Ureter (tissue), 1 donor: Measurements from ENCODE around the gene GANAB. TPM values are rescaled to one million over a fixed set of nuclear protein-coding genes. Genes with fewer than 3 reads are reported as not detected.

Source experiments
- total RNA-seq: library from RNA; stranded (reverse); gene quantifications from one replicate; pipeline ENCODE4 v1.2.4, GENCODE V29; 2023
- donor health status: DM: yes; HTN: yes; CAD: no.

Gene GANAB
- total RNA-seq, 1 donor from 2014 or later: 271 TPM

Other genes starting within 250 kb of the GANAB start
- gene SCGB1A1, start 227.6 kb downstream of the GANAB start, total RNA-seq: not detected
- 546 TPM for gene AHNAK, start 99.8 kb downstream of the GANAB start, total RNA-seq
- gene EEF1G, start 72.7 kb downstream of the GANAB start, total RNA-seq: 1,627 TPM
- gene TUT1, start 55.1 kb downstream of the GANAB start, total RNA-seq: 30.4 TPM
- 128 TPM for gene MTA2, start 44.7 kb downstream of the GANAB start, total RNA-seq
- 83.2 TPM for gene EML3, start 33.8 kb downstream of the GANAB start, total RNA-seq
- gene ROM1, start 33.4 kb downstream of the GANAB start, total RNA-seq: 5.4 TPM
- 50.7 TPM for gene B3GAT3, start 24.6 kb downstream of the GANAB start, total RNA-seq
- 19.2 TPM for gene INTS5, start 6.7 kb upstream of the GANAB start, total RNA-seq
- 52.6 TPM for gene C11orf98, start 18.6 kb upstream of the GANAB start, total RNA-seq
- gene CSKMT, start 18.7 kb upstream of the GANAB start, total RNA-seq: 20.7 TPM
- gene UQCC3, start 25.1 kb upstream of the GANAB start, total RNA-seq: 6.6 TPM
- 9.8 TPM for gene LBHD1, start 25.7 kb upstream of the GANAB start, total RNA-seq
- 90.5 TPM for gene UBXN1, start 32.5 kb upstream of the GANAB start, total RNA-seq
- 5.0 TPM for gene LRRN4CL, start 42.9 kb upstream of the GANAB start, total RNA-seq
- 55.9 TPM for gene BSCL2, start 60.8 kb upstream of the GANAB start, total RNA-seq
- not detected for gene GNG3, start 61.1 kb upstream of the GANAB start, total RNA-seq
- gene HNRNPUL2, start 80.8 kb upstream of the GANAB start, total RNA-seq: 50.4 TPM
- 36.7 TPM for gene TTC9C, start 81.9 kb upstream of the GANAB start, total RNA-seq
- gene ZBTB3, start 107.5 kb upstream of the GANAB start, total RNA-seq: 16.0 TPM
- 76.6 TPM for gene POLR2G, start 115.0 kb upstream of the GANAB start, total RNA-seq
- 22.1 TPM for gene TAF6L, start 124.8 kb upstream of the GANAB start, total RNA-seq
- gene TMEM179B, start 140.8 kb upstream of the GANAB start, total RNA-seq: 63.9 TPM
- 18.4 TPM for gene TMEM223, start 145.4 kb upstream of the GANAB start, total RNA-seq
- 94.6 TPM for gene NXF1, start 158.8 kb upstream of the GANAB start, total RNA-seq
- 30.1 TPM for gene STX5, start 185.4 kb upstream of the GANAB start, total RNA-seq
- gene TEX54, start 186.2 kb upstream of the GANAB start, total RNA-seq: not detected
- 58.8 TPM for gene WDR74, start 193.0 kb upstream of the GANAB start, total RNA-seq
- 245 TPM for gene SLC3A2, start 234.3 kb upstream of the GANAB start, total RNA-seq